ENCODE measurements around the gene TMEM61. TPM values are rescaled to one million over a fixed set of nuclear protein-coding genes. Genes with fewer than 3 reads are reported as not detected.
A peak's percentile ranks its signal among the peaks of the same experiment; 100 is the strongest.
"Not testable (repeated sequence)": the region's sequence is repeated elsewhere in the genome, so short reads cannot be mapped to it uniquely, and the experiment has no call there.

Gene TMEM61
- total and polyA plus RNA-seq, 2 donors, result 0.66 to 1.3 TPM

DNA sequence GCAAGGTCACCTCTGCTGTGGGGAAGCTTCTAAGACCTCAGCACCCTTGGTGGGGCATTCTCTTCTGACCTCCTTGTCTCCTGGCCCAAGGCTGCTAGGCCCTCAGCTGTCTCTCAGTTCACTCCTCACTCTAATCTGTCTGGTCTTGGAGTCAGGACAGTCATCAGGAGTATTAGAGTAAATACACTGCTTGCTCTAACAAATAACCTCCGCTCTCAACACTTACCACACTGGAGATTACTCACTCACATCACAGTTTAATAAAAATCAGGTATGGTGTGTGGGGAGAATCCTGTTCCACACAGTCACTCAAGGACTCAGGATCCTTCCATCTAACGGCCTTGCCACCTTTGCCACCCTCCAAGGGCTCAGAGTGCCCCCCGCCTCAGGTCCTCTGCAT lies 26.6 kb upstream of the TMEM61 start:
- WGBS, result 95% methylated on average over 3 of the region's 3 CpGs
- no peak overlapping the region for H3K27ac ChIP-seq (ENCODE audit: low read depth in 1 of 2, low read length in 1 of 2)
- H3K9me3 ChIP-seq (ENCODE audit: control insufficient read depth in 2 of 2, insufficient read depth in 1 of 2, low read length in 1 of 2), result no peaks in the 10 kb centered on the region
- no peak for DNase-seq (ENCODE audit: low read depth in 6 of 9, low spot score in 9 of 9)
- H3K4me1 ChIP-seq (ENCODE audit: control insufficient read depth in 2 of 2, insufficient read depth in 2 of 2, low read length in 2 of 2), result peaks cover 2 to 4% of the 10 kb centered on the region in 2 donors
- H3K27me3 ChIP-seq (ENCODE audit: control insufficient read depth in 2 of 2, insufficient read depth in 1 of 2, low read length in 1 of 2), result no peaks in the 10 kb centered on the region
- no peaks in the 10 kb centered on the region for H3K36me3 ChIP-seq (ENCODE audit: control insufficient read depth in 2 of 2, insufficient read depth in 2 of 2, low read length in 1 of 2)
- H3K4me3 ChIP-seq (ENCODE audit: low read length in 2 of 2), result no peak overlapping the region

DNA sequence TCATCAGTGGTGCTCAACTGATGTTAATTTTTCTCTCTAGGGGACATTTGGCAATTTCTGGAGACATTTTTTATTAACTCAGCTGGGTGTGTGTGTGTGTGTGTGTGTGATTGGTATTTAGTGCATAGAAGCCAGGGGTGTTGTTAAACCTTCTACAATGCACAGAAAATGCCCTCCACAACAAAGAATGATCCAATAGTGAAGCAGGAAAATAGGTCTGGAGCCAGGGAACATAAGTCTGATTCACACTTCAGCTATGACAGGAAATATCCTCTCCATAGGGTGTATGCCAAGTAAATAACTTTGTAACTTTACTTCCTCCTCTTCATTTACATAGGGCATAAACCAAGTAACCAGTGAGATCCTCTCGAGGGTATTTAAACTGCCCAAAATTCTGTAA lies 25.1 kb upstream of the TMEM61 start:
- no peak for DNase-seq (ENCODE audit: low read depth in 6 of 9, low spot score in 9 of 9)
- H3K9me3 ChIP-seq (ENCODE audit: control insufficient read depth in 2 of 2, insufficient read depth in 1 of 2, low read length in 1 of 2), result no peaks in the 10 kb centered on the region
- 92% methylated on average over 1 of the region's 1 CpG for WGBS

DNA sequence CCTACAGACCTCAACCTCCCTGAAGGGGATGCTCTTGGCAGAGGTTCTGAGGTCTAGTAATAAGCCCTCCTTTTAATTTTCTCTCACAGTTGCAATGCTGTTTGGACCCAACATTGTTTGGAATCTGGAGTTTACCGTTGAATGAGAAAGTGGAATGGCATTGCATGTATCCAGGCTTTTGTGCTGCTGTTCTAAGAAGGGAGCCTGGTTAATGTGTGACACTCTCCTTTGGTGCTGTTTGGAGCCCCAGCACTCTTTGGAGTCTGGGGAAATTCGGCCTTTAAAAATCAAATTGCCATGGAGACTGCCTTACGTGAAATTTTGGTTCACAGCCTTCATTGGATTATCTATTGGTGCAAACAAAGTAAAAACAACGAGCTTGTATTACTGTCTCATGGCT lies 23.7 kb upstream of the TMEM61 start:
- Histone ChIP-seq H3K9me3 (ENCODE audit: control insufficient read depth in 2 of 2, insufficient read depth in 1 of 2, low read length in 1 of 2) (no peaks in the 10 kb centered on the region), H3K36me3 (ENCODE audit: control insufficient read depth in 2 of 2, insufficient read depth in 2 of 2, low read length in 1 of 2) (no peaks in the 10 kb centered on the region), H3K4me1 (ENCODE audit: control insufficient read depth in 2 of 2, insufficient read depth in 2 of 2, low read length in 2 of 2) (no peaks in the 10 kb centered on the region), H3K27me3 (ENCODE audit: control insufficient read depth in 2 of 2, insufficient read depth in 1 of 2, low read length in 1 of 2) (no peaks in the 10 kb centered on the region), H3K27ac (ENCODE audit: low read depth in 1 of 2, low read length in 1 of 2) (no peak overlapping the region), H3K4me3 (ENCODE audit: low read length in 2 of 2) (no peak overlapping the region)
- no peak for DNase-seq (ENCODE audit: low read depth in 6 of 9, low spot score in 9 of 9)
- 95% methylated on average over 4 of the region's 4 CpGs for WGBS

More for the DNA sequence above, 25.1 kb upstream of the TMEM61 start:
- no peaks in the 10 kb centered on the region for H3K27me3 ChIP-seq (ENCODE audit: control insufficient read depth in 2 of 2, insufficient read depth in 1 of 2, low read length in 1 of 2)
- H3K4me1 ChIP-seq (ENCODE audit: control insufficient read depth in 2 of 2, insufficient read depth in 2 of 2, low read length in 2 of 2), result peaks cover 2 to 3% of the 10 kb centered on the region in 2 donors
- H3K36me3 ChIP-seq (ENCODE audit: control insufficient read depth in 2 of 2, insufficient read depth in 2 of 2, low read length in 1 of 2), result no peaks in the 10 kb centered on the region
- H3K4me3 ChIP-seq (ENCODE audit: low read length in 2 of 2), result no peak overlapping the region
- H3K27ac ChIP-seq (ENCODE audit: low read depth in 1 of 2, low read length in 1 of 2), result no peak overlapping the region

DNA sequence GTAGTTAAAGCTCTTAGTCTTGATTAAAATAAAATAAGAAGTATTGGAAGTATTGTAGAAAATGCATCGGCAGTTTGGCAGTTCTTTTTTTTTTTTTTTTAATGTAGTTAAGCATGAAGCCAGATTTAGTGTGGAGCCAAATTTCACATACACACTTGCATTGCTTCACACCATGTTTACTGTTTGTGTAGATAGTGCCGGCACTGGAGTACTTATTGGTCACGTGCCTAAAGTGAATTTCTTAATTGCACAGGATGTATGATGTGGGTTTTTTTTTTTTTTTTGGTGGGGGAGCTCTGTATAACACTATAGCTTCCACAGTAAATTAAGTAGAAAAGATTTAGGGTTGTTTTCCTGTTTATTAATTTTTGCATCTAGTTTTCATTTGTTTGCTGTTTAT lies 21.2 kb upstream of the TMEM61 start:
- Histone ChIP-seq H3K36me3 (ENCODE audit: control insufficient read depth in 2 of 2, insufficient read depth in 2 of 2, low read length in 1 of 2) (no peaks in the 10 kb centered on the region), H3K4me3 (ENCODE audit: low read length in 2 of 2) (no peak overlapping the region), H3K27me3 (ENCODE audit: control insufficient read depth in 2 of 2, insufficient read depth in 1 of 2, low read length in 1 of 2) (no peaks in the 10 kb centered on the region), H3K9me3 (ENCODE audit: control insufficient read depth in 2 of 2, insufficient read depth in 1 of 2, low read length in 1 of 2) (no peaks in the 10 kb centered on the region), H3K4me1 (ENCODE audit: control insufficient read depth in 2 of 2, insufficient read depth in 2 of 2, low read length in 2 of 2) (no peaks in the 10 kb centered on the region), H3K27ac (ENCODE audit: low read depth in 1 of 2, low read length in 1 of 2) (no peak overlapping the region)
- DNase-seq (ENCODE audit: low read depth in 6 of 9, low spot score in 9 of 9), result no peak
- WGBS, result 94% methylated on average over 3 of the region's 3 CpGs

DNA sequence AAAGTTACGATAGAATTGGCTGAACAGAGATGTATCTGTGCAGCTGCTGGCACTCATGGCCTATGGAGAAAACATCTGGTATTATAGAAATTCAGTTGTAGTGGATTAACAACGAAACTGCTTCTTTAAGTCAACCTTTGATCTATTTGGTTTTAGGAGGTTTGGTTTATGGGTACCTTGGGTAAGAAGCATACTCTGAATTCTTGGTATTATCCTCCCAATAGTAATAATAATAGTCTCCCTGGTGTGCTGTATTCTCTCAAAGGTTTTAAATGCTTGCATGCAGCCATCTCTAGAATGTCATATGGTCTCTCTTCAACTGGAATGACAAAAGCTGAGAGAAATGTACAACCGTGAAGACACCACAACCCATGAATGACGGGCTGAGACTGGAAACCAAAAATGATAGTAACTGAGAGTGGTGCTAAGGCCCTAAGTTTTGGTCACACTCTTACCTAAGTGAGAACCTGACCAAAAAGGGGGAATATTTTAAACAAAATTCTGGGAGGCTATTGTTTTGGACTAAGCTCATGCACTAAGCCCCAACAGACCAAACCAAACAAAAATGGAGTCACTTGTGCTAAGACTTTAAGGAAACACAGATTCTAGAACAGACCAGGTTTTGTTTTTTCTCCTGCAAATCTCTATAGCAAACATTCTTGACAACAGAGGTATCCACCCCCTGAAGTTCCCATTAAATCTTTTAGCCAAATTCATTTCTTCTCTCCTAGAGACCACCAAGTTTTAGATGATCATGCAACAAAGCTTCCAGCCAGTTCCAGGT lies 17.6 kb upstream of the TMEM61 start:
- Histone ChIP-seq H3K4me3 (ENCODE audit: low read length in 2 of 2) (no peak overlapping the region), H3K36me3 (ENCODE audit: control insufficient read depth in 2 of 2, insufficient read depth in 2 of 2, low read length in 1 of 2) (no peaks in the 10 kb centered on the region), H3K4me1 (ENCODE audit: control insufficient read depth in 2 of 2, insufficient read depth in 2 of 2, low read length in 2 of 2) (peaks cover 0 to 2% of the 10 kb centered on the region in 2 donors), H3K27ac (ENCODE audit: low read depth in 1 of 2, low read length in 1 of 2) (no peak overlapping the region), H3K27me3 (ENCODE audit: control insufficient read depth in 2 of 2, insufficient read depth in 1 of 2, low read length in 1 of 2) (no peaks in the 10 kb centered on the region), H3K9me3 (ENCODE audit: control insufficient read depth in 2 of 2, insufficient read depth in 1 of 2, low read length in 1 of 2) (no peaks in the 10 kb centered on the region)
- WGBS, result 81% methylated on average over 4 of the region's 4 CpGs
- no peak for DNase-seq (ENCODE audit: low read depth in 6 of 9, low spot score in 9 of 9)

DNA sequence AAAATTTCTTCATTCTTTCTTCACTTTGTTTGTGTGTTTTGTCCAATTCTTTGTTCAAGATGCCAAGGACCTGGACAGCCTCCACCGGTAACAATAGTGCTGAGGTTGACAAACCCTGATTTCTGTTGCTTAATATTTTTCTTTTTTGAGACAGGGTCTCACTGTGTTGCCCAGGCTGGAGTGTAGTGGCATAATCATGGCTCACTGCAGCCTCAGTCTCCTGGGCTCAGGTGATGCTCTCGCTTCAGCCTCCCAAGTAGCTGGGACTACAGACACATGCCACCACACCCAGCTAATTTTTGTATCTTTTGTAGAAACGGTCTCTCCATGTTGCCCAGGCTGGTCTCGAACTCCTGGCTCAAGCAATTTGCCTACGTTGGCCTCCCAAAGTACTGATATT lies 16.6 kb upstream of the TMEM61 start:
- H3K4me1 ChIP-seq (ENCODE audit: control insufficient read depth in 2 of 2, insufficient read depth in 2 of 2, low read length in 2 of 2); H3K9me3 ChIP-seq (ENCODE audit: control insufficient read depth in 2 of 2, insufficient read depth in 1 of 2, low read length in 1 of 2); DNase-seq (ENCODE audit: low read depth in 6 of 9, low spot score in 9 of 9); H3K27ac ChIP-seq (ENCODE audit: low read depth in 1 of 2, low read length in 1 of 2); H3K27me3 ChIP-seq (ENCODE audit: control insufficient read depth in 2 of 2, insufficient read depth in 1 of 2, low read length in 1 of 2); H3K36me3 ChIP-seq (ENCODE audit: control insufficient read depth in 2 of 2, insufficient read depth in 2 of 2, low read length in 1 of 2); H3K4me3 ChIP-seq (ENCODE audit: low read length in 2 of 2): not testable (repeated sequence)
- WGBS, result 93% methylated on average over 5 of the region's 5 CpGs

DNA sequence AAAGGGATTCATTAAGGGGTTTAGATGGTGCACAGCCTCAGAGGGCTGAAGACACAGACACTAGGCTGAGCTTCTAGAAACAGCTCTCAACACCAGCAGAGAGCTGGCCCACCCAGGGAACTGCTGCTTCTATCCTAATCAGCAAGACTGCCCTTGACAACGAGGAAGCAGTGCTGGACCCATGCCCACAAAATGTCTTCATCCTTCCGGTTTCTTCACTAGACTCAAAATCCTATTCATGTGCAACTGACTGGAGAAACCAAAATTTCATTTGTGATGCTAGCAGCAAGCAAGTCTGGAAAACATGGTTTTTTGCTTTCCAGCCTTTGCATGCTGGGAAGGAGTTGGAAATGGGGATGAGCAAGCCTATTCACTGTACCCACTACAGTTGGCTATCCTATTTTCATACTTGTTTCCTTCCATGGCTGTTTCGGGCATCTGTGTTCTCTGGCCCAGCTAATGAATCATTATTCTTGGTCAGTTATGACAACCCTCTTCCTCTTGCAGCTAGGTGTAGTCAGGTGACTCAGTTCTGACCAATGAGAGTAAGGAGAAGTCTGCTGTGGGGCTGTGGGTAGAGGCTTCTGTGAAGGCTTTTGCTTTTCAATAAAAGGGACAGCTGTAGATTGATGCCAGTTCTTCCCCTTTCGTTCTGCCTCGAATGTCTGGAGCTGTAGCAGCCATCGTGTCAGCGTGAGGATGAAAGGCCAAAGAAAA lies 14.6 kb upstream of the TMEM61 start:
- WGBS, result 31% methylated on average over 7 of the region's 7 CpGs
- peak in 1 of 9 donors; percentile 27 for DNase-seq (ENCODE audit: low read depth in 6 of 9, low spot score in 9 of 9)

DNA sequence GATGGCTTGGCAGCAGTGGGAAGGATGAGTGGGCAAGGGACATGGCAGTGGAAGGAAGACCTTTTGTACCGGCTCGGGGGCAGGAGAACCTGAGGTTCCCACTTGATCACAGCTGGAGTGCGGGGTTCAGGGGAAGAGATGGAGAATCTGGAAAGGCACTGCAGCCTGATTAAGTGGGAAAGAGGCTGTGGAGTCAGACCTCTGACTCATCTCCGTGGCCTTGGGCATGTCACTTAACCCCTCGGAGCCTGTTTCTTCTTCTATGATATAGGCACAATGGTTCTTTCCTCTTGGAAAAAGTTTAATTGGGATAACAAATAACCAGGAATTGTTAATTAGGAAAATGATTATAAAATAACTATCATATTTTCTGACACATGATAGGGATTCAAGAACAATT lies 13.1 kb upstream of the TMEM61 start:
- WGBS, result 88% methylated on average over 5 of the region's 5 CpGs
- H3K36me3 ChIP-seq (ENCODE audit: control insufficient read depth in 2 of 2, insufficient read depth in 2 of 2, low read length in 1 of 2), result no peaks in the 10 kb centered on the region

More for the DNA sequence above, 14.6 kb upstream of the TMEM61 start:
- Histone ChIP-seq H3K27me3 (ENCODE audit: control insufficient read depth in 2 of 2, insufficient read depth in 1 of 2, low read length in 1 of 2) (no peaks in the 10 kb centered on the region), H3K9me3 (ENCODE audit: control insufficient read depth in 2 of 2, insufficient read depth in 1 of 2, low read length in 1 of 2) (no peaks in the 10 kb centered on the region), H3K4me3 (ENCODE audit: low read length in 2 of 2) (no peak overlapping the region), H3K36me3 (ENCODE audit: control insufficient read depth in 2 of 2, insufficient read depth in 2 of 2, low read length in 1 of 2) (no peaks in the 10 kb centered on the region), H3K27ac (ENCODE audit: low read depth in 1 of 2, low read length in 1 of 2) (no peak overlapping the region), H3K4me1 (ENCODE audit: control insufficient read depth in 2 of 2, insufficient read depth in 2 of 2, low read length in 2 of 2) (peaks cover 0 to 2% of the 10 kb centered on the region in 2 donors)

DNA sequence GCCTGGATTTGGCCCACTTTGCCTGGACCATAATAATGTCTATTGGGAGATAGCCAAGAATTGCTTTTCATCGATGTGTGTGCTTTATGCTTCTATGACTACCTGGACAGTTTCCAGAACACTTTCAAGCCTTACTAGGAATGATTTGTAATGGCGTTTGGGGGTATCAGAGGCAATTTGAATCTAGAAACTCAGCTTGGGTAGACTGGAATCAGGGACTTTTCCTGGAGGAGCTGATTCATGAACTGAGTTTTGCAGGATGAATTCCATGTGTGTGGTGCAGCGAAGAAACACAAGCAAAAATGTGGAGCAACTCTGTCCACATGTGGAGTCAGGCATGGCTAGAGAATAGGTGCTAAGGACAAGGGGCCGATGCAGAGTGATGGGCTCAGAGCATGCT lies 11.9 kb upstream of the TMEM61 start:
- 83% methylated on average over 4 of the region's 4 CpGs for WGBS
- DNase-seq (ENCODE audit: low read depth in 6 of 9, low spot score in 9 of 9), result no peak
- H3K4me3 ChIP-seq (ENCODE audit: low read length in 2 of 2), result no peak overlapping the region
- H3K4me1 ChIP-seq (ENCODE audit: control insufficient read depth in 2 of 2, insufficient read depth in 2 of 2, low read length in 2 of 2), result peaks cover 0 to 2% of the 10 kb centered on the region in 2 donors
- H3K36me3 ChIP-seq (ENCODE audit: control insufficient read depth in 2 of 2, insufficient read depth in 2 of 2, low read length in 1 of 2), result no peaks in the 10 kb centered on the region
- H3K27ac ChIP-seq (ENCODE audit: low read depth in 1 of 2, low read length in 1 of 2), result no peak overlapping the region
- H3K27me3 ChIP-seq (ENCODE audit: control insufficient read depth in 2 of 2, insufficient read depth in 1 of 2, low read length in 1 of 2), result peaks cover 0 to 17% of the 10 kb centered on the region in 2 donors
- no peaks in the 10 kb centered on the region for H3K9me3 ChIP-seq (ENCODE audit: control insufficient read depth in 2 of 2, insufficient read depth in 1 of 2, low read length in 1 of 2)

More for the DNA sequence above, 13.1 kb upstream of the TMEM61 start:
- no peak for DNase-seq (ENCODE audit: low read depth in 6 of 9, low spot score in 9 of 9)
- peaks cover 0 to 2% of the 10 kb centered on the region in 2 donors for H3K4me1 ChIP-seq (ENCODE audit: control insufficient read depth in 2 of 2, insufficient read depth in 2 of 2, low read length in 2 of 2)
- H3K27me3 ChIP-seq (ENCODE audit: control insufficient read depth in 2 of 2, insufficient read depth in 1 of 2, low read length in 1 of 2), result peaks cover 0 to 6% of the 10 kb centered on the region in 2 donors
- H3K4me3 ChIP-seq (ENCODE audit: low read length in 2 of 2), result no peak overlapping the region
- H3K27ac ChIP-seq (ENCODE audit: low read depth in 1 of 2, low read length in 1 of 2), result no peak overlapping the region
- no peaks in the 10 kb centered on the region for H3K9me3 ChIP-seq (ENCODE audit: control insufficient read depth in 2 of 2, insufficient read depth in 1 of 2, low read length in 1 of 2)
